Heart left ventricle (tissue), 13 donors: ENCODE data around the gene CEP44.

ENCODE experiments used
- CTCF ChIP-seq, 12 donors: fragments of 200-600 bp; sonication (generic) in 4 of 12; IDR thresholded peaks; one replicate each; pipeline versions ENCODE4 v1.5.0 to v1.8.0; 2018 to 2022; ENCODE audit warnings: antibody characterized with exemption in 12 of 12, mild to moderate bottlenecking in 5 of 12
- POLR2A ChIP-seq, 2 donors: fragments of 450-650 bp; IDR thresholded peaks; one replicate each; pipeline ENCODE4 v1.6.1; 2017; ENCODE audit warnings: antibody characterized with exemption in 2 of 2, mild to moderate bottlenecking in 2 of 2, moderate library complexity in 2 of 2
- donor health status: ischemic (EF 13 %, LVEDD 7.1; RV severe dilation, severe dysfunction).
- donor health status: DM: no; HTN: yes; CAD: no.
- donor health status: DM: no; HTN: no; CAD: no.
- donor health status: ischemic (EF 25% LVEDD 6.9; RV normal size, moderate dysfunction).
- donor health status: ischemic (EF 25% LVEDD 5.7; RV mildly dilated, moderate dysfunction).
- donor health status: ischemic (EF 35%, LVEDD 5.7; RV mildly dilated, moderate dysfunction).
- donor health status: nonischemic (EF 11% LVEDD 7.7; RV severe dilation, severe dysfunction).
- donor health status: DM: yes; HTN: yes; CAD: no.
- donor health status: PGD.
- donor health status: ischemic (EF 29% LVEDD 5.4; RV normal size, mild dysfunction).
- donor health status: nonischemic (EF 23%, LVEDD 6.1; RV moderate dilation, normal function).

GRCh38 chr4:174332741-174333493 is 49.2 kb downstream of the CEP44 start:
- no peak for TF ChIP-seq CTCF (IDR thresholded peaks at IDR 0.05)
- TF ChIP-seq POLR2A (IDR thresholded peaks at IDR 0.05), result no peak
